ENCODE measurements around the gene MMP17.
"Not testable (repeated sequence)": the region's sequence is repeated elsewhere in the genome, so short reads cannot be mapped to it uniquely, and the experiment has no call there.

GRCh38 chr12:131885076-131885475 lies 56.9 kb downstream of the MMP17 start:
- TF ChIP-seq CTCF (optimal IDR thresholded peaks at IDR 0.05 in 1 of 3, IDR thresholded peaks at IDR 0.05 in 1 of 3, conservative IDR thresholded peaks at IDR 0.05 in 1 of 3; ENCODE audit: extremely low read depth in 1 of 3, insufficient read depth in 2 of 3, low read length in 3 of 3); EZH2 (IDR thresholded peaks at IDR 0.05; ENCODE audit: low read length): not testable (repeated sequence)
